Keratinocyte (primary cell): Measurements from ENCODE around the gene AFG1L. TPM values are rescaled to one million over a fixed set of nuclear protein-coding genes. Genes with fewer than 3 reads are reported as not detected.

Source experiments
- DNase-seq: peaks from one replicate; pipeline ENCODE4 v3.0.0-alpha.2; 2011; ENCODE audit warnings: low read depth, missing footprints, low spot score
- FAIRE-seq: peaks from 2 replicates; lab custom pipeline; 2011; peaks lifted over from hg19 to GRCh38; lab: Jason Lieb, UNC
- H2AFZ ChIP-seq: 2 replicates; pipeline ENCODE4 v1.6.0; 2012; ENCODE audit warnings: low read length, control low read depth, inconsistent platforms; ENCODE audit not compliant: control insufficient read depth
- H3K27ac ChIP-seq: 2 replicates; pipeline ENCODE4 v1.5.1; 2011; ENCODE audit warnings: low read length; ENCODE audit not compliant: control insufficient read depth, insufficient read depth
- H3K27me3 ChIP-seq: 3 replicates; pipeline ENCODE4 v1.6.0; 2011; ENCODE audit warnings: low read length; ENCODE audit not compliant: control insufficient read depth, insufficient read depth; ENCODE audit errors: extremely low read depth
- H3K36me3 ChIP-seq, 2 experiments: 2 replicates in 1 of 2; 3 replicates in 1 of 2; pipeline ENCODE4 v1.5.1; 2011; ENCODE audit warnings: low read length in 2 of 2, mild to moderate bottlenecking in 1 of 2; ENCODE audit not compliant: control insufficient read depth in 2 of 2, insufficient read depth in 2 of 2; ENCODE audit errors: extremely low read depth in 1 of 2
- H3K4me1 ChIP-seq: 3 replicates; pipeline ENCODE4 v1.5.1; 2011; ENCODE audit warnings: low read length; ENCODE audit not compliant: control insufficient read depth, insufficient read depth; ENCODE audit errors: extremely low read depth
- H3K4me2 ChIP-seq: 3 replicates; pipeline ENCODE4 v1.6.0; 2011; ENCODE audit warnings: low read depth, low read length; ENCODE audit not compliant: control insufficient read depth, insufficient read depth; ENCODE audit errors: extremely low read depth
- H3K4me3 ChIP-seq, 3 experiments: fragments of 200-600 bp in 1 of 3; sonication (generic) in 1 of 3; 2 replicates in 2 of 3; 3 replicates in 1 of 3; pipeline ENCODE4 v1.5.1; 2011 to 2016; ENCODE audit warnings: low read length in 3 of 3, mild to moderate bottlenecking in 3 of 3, control low read depth in 2 of 3, inconsistent platforms in 1 of 3, low read depth in 1 of 3, mixed read lengths in 1 of 3, mixed run types in 1 of 3, moderate library complexity in 1 of 3; ENCODE audit not compliant: control insufficient read depth in 2 of 3, insufficient read depth in 2 of 3; ENCODE audit errors: extremely low read depth in 1 of 3
- H3K79me2 ChIP-seq: 2 replicates; pipeline ENCODE4 v1.6.0; 2012; ENCODE audit warnings: low read length; ENCODE audit not compliant: control insufficient read depth, insufficient read depth
- H3K9ac ChIP-seq: 3 replicates; pipeline ENCODE4 v1.6.0; 2011; ENCODE audit warnings: low read length; ENCODE audit not compliant: control insufficient read depth, insufficient read depth; ENCODE audit errors: extremely low read depth
- H3K9me1 ChIP-seq: 3 replicates; pipeline ENCODE4 v1.6.0; 2011; ENCODE audit warnings: low read length; ENCODE audit not compliant: control insufficient read depth, insufficient read depth; ENCODE audit errors: extremely low read depth
- H3K9me3 ChIP-seq: 2 replicates; pipeline ENCODE4 v1.5.1; 2012; ENCODE audit warnings: low read depth, low read length; ENCODE audit not compliant: control insufficient read depth
- H4K20me1 ChIP-seq: 3 replicates; pipeline ENCODE4 v1.6.0; 2011; ENCODE audit warnings: low read length; ENCODE audit not compliant: control insufficient read depth, insufficient read depth; ENCODE audit errors: extremely low read depth
- CTCF ChIP-seq, 3 experiments: IDR thresholded peaks in 1 of 3; conservative IDR thresholded peaks in 1 of 3; optimal IDR thresholded peaks in 1 of 3; 2 replicates in 2 of 3; 3 replicates in 1 of 3; pipeline versions ENCODE3 to v1.5.1; 2011; ENCODE audit warnings: low read length in 3 of 3, mild to moderate bottlenecking in 3 of 3, moderate library complexity in 2 of 3, control low read depth in 1 of 3, inconsistent platforms in 1 of 3; ENCODE audit not compliant: insufficient read depth in 2 of 3; ENCODE audit errors: extremely low read depth in 1 of 3
- EZH2 ChIP-seq: IDR thresholded peaks from one replicate; pipeline ENCODE4 v1.6.1; 2012; ENCODE audit warnings: inconsistent platforms, mild to moderate bottlenecking, low read length, moderate library complexity
- dilution Hi-C: fragments of 300-500 bp; cut with MboI; formaldehyde crosslinking; loops from one replicate; pipeline ENCODE4 v1.7.0; 2020; ENCODE audit warnings: low sequenced_read_pairs; ENCODE audit not compliant: extremely low pct_ligation_motif_present
- polyA plus RNA-seq, 5 experiments: library from polyadenylated mRNA; depleted of rRNA in 3 of 5; stranded (reverse) in 3 of 5; stranded (forward) in 1 of 5; unstranded in 1 of 5; fragments of >200 nt; gene quantifications; 1 replicate in 1 of 5; 2 replicates in 3 of 5; 3 replicates in 1 of 5; pipeline versions ENCODE4 v1.2.1 to v1.2.3, GENCODE V29; 2011 to 2012; ENCODE audit warnings: missing spikeins in 2 of 5, low read depth in 1 of 5, low replicate concordance in 1 of 5

The AFG1L gene
- polyA plus RNA-seq, 1 donor (not counting 4 experiments of a cell fraction or from before 2014, with no cell fraction given), result 3.1 TPM

GRCh38 chr6:108510461-108511319 lies 215.8 kb downstream of the AFG1L start:
- no peak for DNase-seq
- Histone ChIP-seq H3K4me3 (no peak overlapping the region), H3K4me1 (no peaks in the 10 kb centered on the region), H3K27ac (no peak overlapping the region), H2AFZ (no peak overlapping the region), H3K9me3 (no peaks in the 10 kb centered on the region), H3K9me1 (no peaks in the 10 kb centered on the region), H3K79me2 (no peaks in the 10 kb centered on the region), H3K27me3 (no peaks in the 10 kb centered on the region), H3K9ac (no peak overlapping the region), H3K4me2 (no peak overlapping the region), H3K36me3 (no peaks in the 10 kb centered on the region), H4K20me1 (no peaks in the 10 kb centered on the region)
- FAIRE-seq, result no peak
- dilution Hi-C loops, result no loop called here
- TF ChIP-seq EZH2 (no peak), CTCF (optimal IDR thresholded peaks at IDR 0.05 in 1 of 3, IDR thresholded peaks at IDR 0.05 in 1 of 3, conservative IDR thresholded peaks at IDR 0.05 in 1 of 3; ENCODE audit: extremely low read depth in 1 of 3, insufficient read depth in 2 of 3, low read length in 3 of 3) (no peak)

GRCh38 chr6:108518714-108519576 lies 224.1 kb downstream of the AFG1L start:
- H3K9ac ChIP-seq, result no peak overlapping the region

More at GRCh38 chr6:108518714-108519576, 224.1 kb downstream of the AFG1L start:
- H3K4me1 ChIP-seq, result no peaks in the 10 kb centered on the region
- no peak for FAIRE-seq
- no peaks in the 10 kb centered on the region for H3K9me3 ChIP-seq
- H3K36me3 ChIP-seq, result peaks cover 0 to 2% of the 10 kb centered on the region in 2 experiments
- no peaks in the 10 kb centered on the region for H4K20me1 ChIP-seq
- no peak for DNase-seq
- H2AFZ ChIP-seq, result no peak overlapping the region
- dilution Hi-C loops, result no loop called here
- no peaks in the 10 kb centered on the region for H3K79me2 ChIP-seq
- TF ChIP-seq CTCF (optimal IDR thresholded peaks at IDR 0.05 in 1 of 3, IDR thresholded peaks at IDR 0.05 in 1 of 3, conservative IDR thresholded peaks at IDR 0.05 in 1 of 3; ENCODE audit: extremely low read depth in 1 of 3, insufficient read depth in 2 of 3, low read length in 3 of 3), result peak; percentile 55 to 69 (median 59)
- TF ChIP-seq EZH2, result no peak
- H3K4me3 ChIP-seq, result no peak overlapping the region
- H3K27ac ChIP-seq, result no peak overlapping the region
- no peaks in the 10 kb centered on the region for H3K9me1 ChIP-seq
- H3K4me2 ChIP-seq, result no peak overlapping the region
- no peaks in the 10 kb centered on the region for H3K27me3 ChIP-seq
